ENCODE results near the gene E2F4.

The E2F4 gene

DNA sequence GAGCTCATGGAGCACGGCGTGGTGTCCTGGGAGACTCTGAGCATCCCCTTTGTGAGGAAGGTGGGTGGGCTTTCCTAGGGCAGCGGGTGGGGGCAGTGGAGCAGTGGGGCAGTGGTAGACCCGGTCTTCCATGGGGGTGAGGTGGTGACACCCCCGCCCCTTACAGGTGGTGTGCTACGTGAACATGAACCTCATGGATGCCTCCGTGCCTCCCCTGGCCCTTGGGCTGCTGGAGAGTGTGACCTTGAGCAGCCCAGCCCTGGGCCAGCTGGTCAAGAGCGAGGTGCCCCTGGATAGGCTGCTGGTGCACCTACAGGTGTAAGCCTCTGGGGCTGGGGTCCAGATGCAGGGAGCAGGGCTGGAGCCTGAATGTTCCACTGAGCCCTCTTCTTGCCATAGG is 8.5 kb downstream of the E2F4 start:
- Histone ChIP-seq H3K9me3 (ENCODE audit: control insufficient read depth, low read length) (no peaks in the 10 kb centered on the region), H3K4me3 (ENCODE audit: insufficient read depth, low read depth, low read length, poor library complexity, severe bottlenecking) (no peak overlapping the region), H3K27me3 (replicated peaks; ENCODE audit: control insufficient read depth, insufficient read depth, low read length, poor library complexity, severe bottlenecking) (no peaks in the 10 kb centered on the region), H3K36me3 (ENCODE audit: control insufficient read depth, insufficient read depth, low read length) (peaks cover 52% of the 10 kb centered on the region), H3K27ac (ENCODE audit: insufficient read depth, low read length, poor library complexity, severe bottlenecking) (no peak overlapping the region), H3K4me1 (ENCODE audit: control insufficient read depth, insufficient read depth, low read length, poor library complexity, severe bottlenecking) (no peaks in the 10 kb centered on the region)
- DNase-seq = no peak

DNA sequence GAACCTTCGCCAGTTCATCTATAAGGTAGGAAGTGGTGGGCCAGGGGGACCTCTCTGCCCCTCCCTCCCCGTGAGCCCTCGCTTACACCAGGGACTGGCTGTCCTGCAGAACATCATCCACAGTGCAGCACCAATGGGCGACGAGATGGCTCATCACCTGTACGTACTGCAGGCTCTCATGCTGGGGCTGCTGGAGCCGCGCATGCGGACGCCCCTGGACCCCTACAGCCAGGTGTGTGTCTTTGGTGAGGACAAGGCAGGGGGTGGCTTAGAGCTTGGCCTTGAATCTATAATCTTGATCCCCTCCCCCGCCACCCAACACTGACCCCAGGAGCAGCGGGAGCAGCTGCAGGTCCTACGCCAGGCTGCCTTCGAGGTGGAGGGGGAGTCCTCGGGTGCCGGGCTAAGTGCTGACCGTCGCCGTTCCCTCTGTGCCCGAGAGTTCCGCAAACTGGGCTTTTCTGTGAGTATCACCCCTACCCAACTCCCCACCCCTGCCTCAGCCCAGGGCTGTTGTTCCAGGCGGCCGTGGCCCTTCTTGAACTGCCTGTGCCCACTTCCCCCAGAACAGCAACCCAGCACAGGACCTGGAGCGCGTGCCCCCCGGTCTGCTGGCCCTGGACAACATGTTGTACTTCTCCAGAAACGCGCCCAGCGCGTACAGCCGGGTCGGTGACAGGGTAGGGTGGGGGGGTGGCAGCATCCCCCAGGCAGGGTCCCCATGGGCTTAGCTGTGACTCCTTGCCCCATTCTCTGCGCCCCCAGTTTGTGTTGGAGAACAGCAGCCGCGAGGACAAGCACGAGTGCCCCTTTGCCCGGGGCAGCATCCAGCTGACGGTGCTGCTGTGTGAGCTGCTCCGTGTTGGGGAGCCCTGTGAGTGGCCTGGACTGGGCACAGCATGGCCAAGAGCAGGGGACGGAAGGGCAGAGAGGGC is 9.7 kb downstream of the E2F4 start:
- peaks cover 40% of the 10 kb centered on the region for H3K36me3 ChIP-seq (ENCODE audit: control insufficient read depth, insufficient read depth, low read length)
- H3K4me1 ChIP-seq (ENCODE audit: control insufficient read depth, insufficient read depth, low read length, poor library complexity, severe bottlenecking) = no peaks in the 10 kb centered on the region
- no peaks in the 10 kb centered on the region for H3K27me3 ChIP-seq (replicated peaks; ENCODE audit: control insufficient read depth, insufficient read depth, low read length, poor library complexity, severe bottlenecking)
- no peak overlapping the region for H3K27ac ChIP-seq (ENCODE audit: insufficient read depth, low read length, poor library complexity, severe bottlenecking)
- no peaks in the 10 kb centered on the region for H3K9me3 ChIP-seq (ENCODE audit: control insufficient read depth, low read length)
- H3K4me3 ChIP-seq (ENCODE audit: insufficient read depth, low read depth, low read length, poor library complexity, severe bottlenecking) = no peak overlapping the region
- DNase-seq = no peak

DNA sequence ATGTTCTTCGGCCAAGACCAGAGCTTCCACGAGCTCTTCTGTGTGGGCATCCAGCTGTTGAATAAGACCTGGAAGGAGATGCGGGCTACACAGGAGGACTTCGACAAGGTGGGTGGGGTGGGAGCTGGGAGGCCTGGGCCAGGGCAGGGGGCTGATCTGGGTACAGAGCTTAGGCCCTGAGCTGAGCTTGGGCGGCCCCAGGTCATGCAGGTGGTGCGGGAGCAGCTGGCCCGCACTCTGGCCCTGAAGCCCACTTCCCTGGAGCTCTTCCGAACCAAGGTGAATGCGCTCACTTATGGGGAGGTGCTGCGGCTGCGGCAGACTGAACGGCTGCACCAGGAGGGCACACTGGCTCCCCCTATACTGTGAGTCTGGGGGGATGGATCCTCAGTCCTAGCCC is 10.5 kb downstream of the E2F4 start:
- Histone ChIP-seq H3K36me3 (ENCODE audit: control insufficient read depth, insufficient read depth, low read length) (peaks cover 33% of the 10 kb centered on the region), H3K4me3 (ENCODE audit: insufficient read depth, low read depth, low read length, poor library complexity, severe bottlenecking) (no peak overlapping the region)

DNA sequence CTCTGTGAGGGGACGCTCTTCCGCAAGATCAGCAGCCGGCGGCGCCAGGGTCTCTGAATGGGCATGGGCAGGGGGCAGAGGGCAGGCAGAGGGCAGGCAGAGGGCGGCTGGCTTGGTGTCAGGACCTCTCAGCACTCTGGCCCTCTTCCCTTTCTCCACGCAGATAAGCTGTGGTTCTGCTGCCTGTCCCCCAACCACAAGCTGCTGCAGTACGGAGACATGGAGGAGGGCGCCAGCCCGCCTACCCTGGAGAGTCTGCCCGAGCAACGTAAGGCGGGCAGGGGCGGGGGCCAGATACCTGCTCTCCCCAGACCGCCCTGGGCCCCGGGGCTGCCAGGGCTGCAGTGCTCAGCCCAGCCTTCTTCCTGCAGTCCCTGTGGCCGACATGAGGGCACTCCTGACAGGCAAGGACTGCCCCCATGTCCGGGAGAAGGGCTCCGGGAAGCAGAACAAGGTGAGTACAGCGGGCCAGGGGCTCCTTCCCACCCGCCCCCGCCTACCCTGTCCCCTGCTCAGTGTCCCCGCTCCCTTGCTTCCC is 11.1 kb downstream of the E2F4 start:
- Histone ChIP-seq H3K4me1 (ENCODE audit: control insufficient read depth, insufficient read depth, low read length, poor library complexity, severe bottlenecking) (no peaks in the 10 kb centered on the region), H3K4me3 (ENCODE audit: insufficient read depth, low read depth, low read length, poor library complexity, severe bottlenecking) (no peak overlapping the region), H3K27me3 (replicated peaks; ENCODE audit: control insufficient read depth, insufficient read depth, low read length, poor library complexity, severe bottlenecking) (no peaks in the 10 kb centered on the region), H3K36me3 (ENCODE audit: control insufficient read depth, insufficient read depth, low read length) (peaks cover 27% of the 10 kb centered on the region), H3K9me3 (ENCODE audit: control insufficient read depth, low read length) (no peaks in the 10 kb centered on the region), H3K27ac (ENCODE audit: insufficient read depth, low read length, poor library complexity, severe bottlenecking) (no peak overlapping the region)
- DNase-seq = no peak

More for the DNA sequence above, 10.5 kb downstream of the E2F4 start:
- DNase-seq = no peak
- Histone ChIP-seq H3K27ac (ENCODE audit: insufficient read depth, low read length, poor library complexity, severe bottlenecking) (no peak overlapping the region), H3K9me3 (ENCODE audit: control insufficient read depth, low read length) (no peaks in the 10 kb centered on the region), H3K27me3 (replicated peaks; ENCODE audit: control insufficient read depth, insufficient read depth, low read length, poor library complexity, severe bottlenecking) (no peaks in the 10 kb centered on the region), H3K4me1 (ENCODE audit: control insufficient read depth, insufficient read depth, low read length, poor library complexity, severe bottlenecking) (no peaks in the 10 kb centered on the region)

DNA sequence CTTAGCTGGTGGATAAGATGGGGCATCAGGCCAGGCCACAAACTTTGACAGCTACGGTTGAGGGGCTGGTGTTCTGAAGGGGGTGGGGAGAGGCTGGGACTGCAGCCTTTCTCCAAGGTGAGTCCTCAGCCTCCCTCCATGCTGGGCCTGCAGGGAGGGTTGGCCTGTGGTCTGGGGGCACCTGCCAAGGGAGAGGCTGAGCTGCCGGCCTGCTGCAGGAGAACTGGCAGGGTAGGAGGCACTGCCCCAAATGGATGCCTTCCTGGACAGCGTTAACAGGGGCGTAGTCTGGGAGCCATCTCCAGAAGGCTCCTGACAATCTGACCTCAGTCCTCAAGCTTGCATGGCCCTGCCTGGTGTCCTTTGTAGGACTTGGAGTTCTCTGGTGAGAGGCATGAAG is 12.1 kb downstream of the E2F4 start:
- no peaks in the 10 kb centered on the region for H3K27me3 ChIP-seq (replicated peaks; ENCODE audit: control insufficient read depth, insufficient read depth, low read length, poor library complexity, severe bottlenecking)
- H3K27ac ChIP-seq (ENCODE audit: insufficient read depth, low read length, poor library complexity, severe bottlenecking) = no peak overlapping the region
- H3K4me3 ChIP-seq (ENCODE audit: insufficient read depth, low read depth, low read length, poor library complexity, severe bottlenecking) = no peak overlapping the region
- H3K9me3 ChIP-seq (ENCODE audit: control insufficient read depth, low read length) = no peaks in the 10 kb centered on the region
- peaks cover 23% of the 10 kb centered on the region for H3K36me3 ChIP-seq (ENCODE audit: control insufficient read depth, insufficient read depth, low read length)
- no peaks in the 10 kb centered on the region for H3K4me1 ChIP-seq (ENCODE audit: control insufficient read depth, insufficient read depth, low read length, poor library complexity, severe bottlenecking)
- no peak for DNase-seq

DNA sequence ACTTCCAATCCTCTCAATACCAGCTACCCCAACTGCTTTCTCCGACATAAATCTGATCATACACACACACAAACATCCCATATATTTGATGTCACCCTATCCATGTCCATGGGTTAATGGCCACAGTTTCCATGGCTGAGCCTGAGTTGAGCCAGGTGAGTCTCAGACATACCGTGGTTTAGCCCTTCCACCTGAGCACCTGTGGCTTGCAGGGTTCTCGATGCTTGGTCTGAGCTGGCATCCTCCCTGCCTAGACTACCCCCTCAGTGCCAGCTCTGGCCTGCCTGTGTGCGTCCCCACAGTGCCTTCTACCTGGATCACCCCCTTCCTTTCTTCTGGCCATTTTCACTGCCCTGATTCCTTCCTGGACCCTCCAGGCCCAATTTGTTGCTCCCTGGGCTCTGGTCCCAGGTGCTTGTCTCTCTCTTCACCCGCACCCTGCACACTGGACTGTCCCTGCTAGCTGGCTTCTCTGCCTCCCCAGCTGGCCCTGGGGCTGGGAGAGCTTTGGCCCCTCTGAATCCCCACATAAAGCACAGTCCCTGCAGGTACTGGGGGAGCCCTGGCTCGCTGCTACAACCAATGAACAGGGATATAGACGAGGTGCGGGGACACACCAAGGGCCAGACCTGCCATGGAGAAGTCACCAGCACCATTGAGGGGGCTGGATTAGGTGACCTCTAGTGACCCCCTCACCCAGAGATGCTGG is 14.3 kb downstream of the E2F4 start:
- Histone ChIP-seq H3K27ac (ENCODE audit: insufficient read depth, low read length, poor library complexity, severe bottlenecking) (no peak overlapping the region), H3K27me3 (replicated peaks; ENCODE audit: control insufficient read depth, insufficient read depth, low read length, poor library complexity, severe bottlenecking) (no peaks in the 10 kb centered on the region), H3K9me3 (ENCODE audit: control insufficient read depth, low read length) (no peaks in the 10 kb centered on the region), H3K4me1 (ENCODE audit: control insufficient read depth, insufficient read depth, low read length, poor library complexity, severe bottlenecking) (no peaks in the 10 kb centered on the region), H3K4me3 (ENCODE audit: insufficient read depth, low read depth, low read length, poor library complexity, severe bottlenecking) (no peak overlapping the region), H3K36me3 (ENCODE audit: control insufficient read depth, insufficient read depth, low read length) (peaks cover 23% of the 10 kb centered on the region)
- no peak for DNase-seq

DNA sequence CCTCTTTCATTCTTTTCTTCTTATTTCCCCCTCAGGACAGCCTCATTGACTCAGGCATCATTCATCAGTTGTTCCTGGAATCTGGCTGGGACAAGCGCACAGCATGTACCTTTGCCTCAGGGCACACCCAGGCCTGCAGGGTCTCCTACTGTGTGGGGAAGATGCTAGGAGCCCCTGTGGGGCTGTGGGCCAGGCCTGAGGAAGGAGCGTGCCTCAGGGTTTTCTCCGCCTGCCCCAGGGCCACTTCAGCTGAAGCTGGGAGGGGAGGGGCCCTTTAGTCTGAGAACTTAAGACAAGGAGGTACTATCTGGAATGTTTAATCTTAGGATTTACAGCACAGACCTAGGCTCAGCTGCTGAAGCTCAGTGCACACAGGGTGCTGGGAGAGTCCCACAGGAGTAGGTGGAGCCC is 14.9 kb downstream of the E2F4 start:
- H3K4me3 ChIP-seq (ENCODE audit: insufficient read depth, low read depth, low read length, poor library complexity, severe bottlenecking) = no peak overlapping the region
- peaks cover 21% of the 10 kb centered on the region for H3K36me3 ChIP-seq (ENCODE audit: control insufficient read depth, insufficient read depth, low read length)
- H3K27ac ChIP-seq (ENCODE audit: insufficient read depth, low read length, poor library complexity, severe bottlenecking) = no peak overlapping the region
- no peak for DNase-seq
- H3K4me1 ChIP-seq (ENCODE audit: control insufficient read depth, insufficient read depth, low read length, poor library complexity, severe bottlenecking) = no peaks in the 10 kb centered on the region
- no peaks in the 10 kb centered on the region for H3K9me3 ChIP-seq (ENCODE audit: control insufficient read depth, low read length)
- H3K27me3 ChIP-seq (replicated peaks; ENCODE audit: control insufficient read depth, insufficient read depth, low read length, poor library complexity, severe bottlenecking) = no peaks in the 10 kb centered on the region

DNA sequence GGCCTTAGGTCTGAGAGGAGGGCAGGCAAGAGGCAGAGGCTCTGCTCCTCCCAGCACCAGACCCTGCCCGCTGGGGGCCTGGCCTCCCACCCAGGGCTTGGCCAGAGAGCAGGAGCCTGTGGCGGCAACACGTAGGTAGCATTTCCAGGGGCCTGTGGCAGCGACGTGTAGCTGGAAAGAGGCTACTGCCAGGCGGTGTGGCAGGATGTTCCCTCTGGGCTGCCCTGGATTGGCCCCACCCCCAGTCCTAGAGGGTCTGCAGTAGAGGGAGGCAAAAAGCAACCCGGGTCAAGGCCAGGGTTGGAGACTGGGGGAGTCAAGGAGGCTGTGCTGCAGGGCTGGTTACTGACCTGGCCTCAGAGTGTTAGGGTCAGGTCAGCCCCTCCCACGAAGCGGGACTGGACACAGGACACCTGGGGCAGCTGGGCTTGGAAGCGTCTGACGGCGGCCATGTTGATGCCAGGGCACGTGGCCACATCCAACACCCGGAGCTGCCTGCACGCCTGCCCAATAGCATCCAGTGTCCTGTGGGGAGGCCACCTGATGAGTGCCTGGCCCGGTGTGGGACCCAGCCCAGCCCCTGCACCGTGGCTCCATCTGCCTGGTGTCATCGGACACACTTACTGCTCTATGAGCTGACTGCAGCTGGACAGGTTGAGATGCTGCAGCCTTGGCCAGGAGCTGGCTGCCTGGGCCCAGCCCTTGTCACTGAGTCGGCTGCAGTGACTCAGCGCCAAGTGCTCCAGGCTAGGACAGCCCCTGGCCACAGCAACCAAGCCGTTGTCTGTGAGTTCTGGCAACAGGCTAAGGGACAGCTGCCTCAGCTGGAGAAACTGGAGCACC is 15.5 kb downstream of the E2F4 start:
- H3K36me3 ChIP-seq (ENCODE audit: control insufficient read depth, insufficient read depth, low read length) = peaks cover 15% of the 10 kb centered on the region
- no peaks in the 10 kb centered on the region for H3K27me3 ChIP-seq (replicated peaks; ENCODE audit: control insufficient read depth, insufficient read depth, low read length, poor library complexity, severe bottlenecking)
- H3K27ac ChIP-seq (ENCODE audit: insufficient read depth, low read length, poor library complexity, severe bottlenecking) = no peak overlapping the region
- no peak overlapping the region for H3K4me3 ChIP-seq (ENCODE audit: insufficient read depth, low read depth, low read length, poor library complexity, severe bottlenecking)
- no peak for DNase-seq
- H3K9me3 ChIP-seq (ENCODE audit: control insufficient read depth, low read length) = no peaks in the 10 kb centered on the region
- H3K4me1 ChIP-seq (ENCODE audit: control insufficient read depth, insufficient read depth, low read length, poor library complexity, severe bottlenecking) = no peaks in the 10 kb centered on the region

DNA sequence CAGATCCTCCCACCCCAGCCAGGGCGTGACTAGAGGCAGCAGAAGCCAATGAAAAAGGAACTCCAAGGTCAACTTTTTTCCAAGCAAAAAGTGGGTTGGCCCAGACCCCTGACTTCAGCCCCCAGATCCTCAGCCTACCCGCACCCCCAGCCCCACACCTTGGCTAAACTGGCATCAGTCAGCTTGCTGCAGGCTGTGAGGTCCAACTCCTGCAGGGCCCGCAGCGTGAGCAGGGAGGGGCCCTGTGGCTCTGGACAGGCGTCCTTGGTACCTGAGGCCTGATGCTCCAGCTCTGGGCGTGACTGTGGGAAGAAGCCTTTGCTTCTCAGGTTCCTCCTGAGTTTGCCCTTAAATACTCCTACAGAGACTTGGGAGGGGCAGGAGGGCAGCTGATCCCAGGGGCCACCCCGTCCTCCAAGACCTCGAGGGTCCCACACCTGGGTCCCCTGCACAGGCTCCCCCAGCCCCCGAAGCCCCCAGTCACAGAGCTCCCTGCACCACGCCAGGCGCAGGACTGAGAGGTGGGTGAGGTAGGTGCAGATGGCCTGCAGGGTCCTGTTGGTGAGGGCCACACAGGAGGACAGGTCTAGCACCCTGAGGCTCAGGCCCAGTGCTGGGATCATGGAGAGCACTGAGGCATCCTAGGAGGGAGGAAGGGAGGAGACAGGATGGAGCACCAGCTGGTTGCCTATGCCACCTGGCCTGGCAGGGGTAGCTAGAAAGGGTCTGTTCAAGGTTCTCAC is 16.4 kb downstream of the E2F4 start:
- no peaks in the 10 kb centered on the region for H3K9me3 ChIP-seq (ENCODE audit: control insufficient read depth, low read length)

More for the DNA sequence above, 16.4 kb downstream of the E2F4 start:
- H3K4me3 ChIP-seq (ENCODE audit: insufficient read depth, low read depth, low read length, poor library complexity, severe bottlenecking) = no peak overlapping the region
- no peak for DNase-seq
- H3K36me3 ChIP-seq (ENCODE audit: control insufficient read depth, insufficient read depth, low read length) = peaks cover 6% of the 10 kb centered on the region
- no peaks in the 10 kb centered on the region for H3K27me3 ChIP-seq (replicated peaks; ENCODE audit: control insufficient read depth, insufficient read depth, low read length, poor library complexity, severe bottlenecking)
- H3K27ac ChIP-seq (ENCODE audit: insufficient read depth, low read length, poor library complexity, severe bottlenecking) = no peak overlapping the region
- H3K4me1 ChIP-seq (ENCODE audit: control insufficient read depth, insufficient read depth, low read length, poor library complexity, severe bottlenecking) = no peaks in the 10 kb centered on the region

Measured in effector memory CD4-positive, alpha-beta T cell (primary cell).